Muscle layer of duodenum (tissue), 2 donors: ENCODE data around the gene RNU5D-1.
"Not testable (repeated sequence)": the region's sequence is repeated elsewhere in the genome, so short reads cannot be mapped to it uniquely, and the experiment has no call there.

Experiments
- H3K27ac ChIP-seq: one replicate; pipeline ENCODE4 v1.7.0; 2013; ENCODE audit warnings: mild to moderate bottlenecking, low read length
- H3K27me3 ChIP-seq: one replicate; pipeline ENCODE4 v1.7.0; 2013; ENCODE audit warnings: low read depth, mild to moderate bottlenecking, control low read depth, low read length
- H3K36me3 ChIP-seq, 2 donors: one replicate each; pipeline ENCODE4 v1.7.0; 2013; ENCODE audit warnings: low read length in 2 of 2, control low read depth in 1 of 2, mild to moderate bottlenecking in 1 of 2; ENCODE audit not compliant: insufficient read depth in 2 of 2, control insufficient read depth in 1 of 2
- H3K4me1 ChIP-seq, 2 donors: one replicate each; pipeline ENCODE4 v1.7.0; 2013; ENCODE audit warnings: low read length in 2 of 2, mild to moderate bottlenecking in 2 of 2, control low read depth in 1 of 2, moderate library complexity in 1 of 2; ENCODE audit not compliant: insufficient read depth in 2 of 2, control insufficient read depth in 1 of 2
- H3K4me3 ChIP-seq, 2 donors: one replicate each; pipeline ENCODE4 v1.7.0; 2013; ENCODE audit warnings: low read length in 2 of 2, low read depth in 1 of 2, mild to moderate bottlenecking in 1 of 2
- H3K9me3 ChIP-seq, 2 donors: one replicate each; pipeline ENCODE4 v1.7.0; 2013; ENCODE audit warnings: low read length in 2 of 2, control low read depth in 1 of 2, mild to moderate bottlenecking in 1 of 2; ENCODE audit not compliant: control insufficient read depth in 1 of 2
- donor health status: healthy.

Gene RNU5D-1

DNA sequence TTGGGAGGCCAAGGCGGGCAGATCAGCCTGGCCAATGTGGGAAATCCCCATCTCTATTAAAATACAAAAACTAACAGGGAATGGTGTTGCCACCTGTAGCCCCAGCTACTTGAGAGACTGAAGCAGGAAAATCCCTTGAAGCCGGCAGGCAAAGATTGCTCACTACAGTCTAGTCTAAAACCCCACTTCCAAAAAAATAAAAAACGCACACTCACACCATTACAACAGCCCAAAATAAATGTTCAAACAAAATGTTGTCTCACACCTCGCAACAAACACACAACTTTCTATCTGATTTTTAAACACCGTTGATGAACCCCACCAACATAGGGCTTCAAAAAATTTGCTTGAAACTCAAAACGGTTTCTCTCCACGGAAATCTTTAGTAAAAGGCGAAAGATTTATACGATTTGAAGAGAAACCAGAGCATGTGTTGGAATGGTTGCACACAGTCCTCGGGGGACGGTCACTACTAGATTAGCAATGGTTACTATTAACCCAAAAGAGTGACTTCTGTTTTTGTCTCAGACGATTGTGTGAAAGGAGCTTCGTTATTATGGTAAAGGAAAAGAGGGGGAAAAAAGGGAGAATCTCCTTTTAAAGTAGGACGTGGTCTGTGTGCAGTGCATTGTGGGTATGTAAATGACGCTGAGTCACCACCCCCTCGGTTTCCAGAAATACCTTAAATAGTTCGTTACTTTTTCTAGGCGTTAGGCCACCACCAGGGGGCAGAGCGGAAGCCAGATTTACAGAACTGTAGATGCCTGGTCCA is at the start of gene RNU5D-1:
Gene RNU5D-1 (minus strand): TSS at position 430 of the 772 bp plus-strand sequence.
- Histone ChIP-seq H3K27me3 (no peaks in the 10 kb centered on the region), H3K9me3 (no peaks in the 10 kb centered on the region), H3K36me3 (no peaks in the 10 kb centered on the region), H3K27ac (peak within 1 kb of the TSS; percentile 99), H3K4me3 (peak within 1 kb of the TSS; percentile 47), H3K4me1 (no peaks in the 10 kb centered on the region)

DNA sequence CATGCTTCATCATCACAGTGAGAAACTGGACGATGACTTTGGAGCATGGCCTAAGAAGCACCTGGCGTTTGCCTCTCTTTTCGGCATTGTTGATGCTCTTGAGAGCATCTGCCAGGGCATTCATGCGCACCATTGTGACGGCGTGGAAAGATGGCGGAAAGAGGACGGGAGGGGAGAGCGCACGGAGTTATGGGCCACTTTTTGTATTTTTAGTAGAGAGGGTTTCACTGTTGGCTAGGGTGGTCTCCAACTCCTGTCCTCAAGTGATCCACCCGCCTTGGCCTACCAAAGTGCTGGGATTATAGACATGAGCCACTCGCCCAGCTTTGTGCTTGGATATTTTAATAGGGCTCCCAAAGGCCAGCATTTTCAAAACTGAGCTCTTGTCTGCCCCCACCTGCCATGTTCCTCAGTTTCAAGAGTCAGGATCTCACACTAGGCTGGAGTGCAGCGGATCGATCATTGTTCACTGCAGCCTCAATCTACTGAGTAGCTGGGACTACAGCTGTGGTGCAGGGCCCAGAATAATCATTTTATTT is 49.7 kb upstream of the RNU5D-1 start:
- peaks cover 7 to 33% of the 10 kb centered on the region in 2 donors for H3K4me1 ChIP-seq
- H3K36me3 ChIP-seq, result peaks cover 19 to 44% of the 10 kb centered on the region in 2 donors
- no peak overlapping the region for H3K4me3 ChIP-seq
- no peaks in the 10 kb centered on the region for H3K27me3 ChIP-seq
- H3K9me3 ChIP-seq, result no peaks in the 10 kb centered on the region
- no peak overlapping the region for H3K27ac ChIP-seq

- H3K9me3 ChIP-seq, result no peaks in the 10 kb centered on the region
- H3K4me3 ChIP-seq, result no peak overlapping the region
- peaks cover 0 to 26% of the 10 kb centered on the region in 2 donors for H3K4me1 ChIP-seq
- H3K27me3 ChIP-seq, result no peaks in the 10 kb centered on the region
- H3K27ac ChIP-seq, result no peak overlapping the region
- H3K36me3 ChIP-seq, result peaks cover 19 to 44% of the 10 kb centered on the region in 2 donors
Observed at GRCh38 chr1:44778705-44779576, 48.0 kb upstream of the RNU5D-1 start.

DNA sequence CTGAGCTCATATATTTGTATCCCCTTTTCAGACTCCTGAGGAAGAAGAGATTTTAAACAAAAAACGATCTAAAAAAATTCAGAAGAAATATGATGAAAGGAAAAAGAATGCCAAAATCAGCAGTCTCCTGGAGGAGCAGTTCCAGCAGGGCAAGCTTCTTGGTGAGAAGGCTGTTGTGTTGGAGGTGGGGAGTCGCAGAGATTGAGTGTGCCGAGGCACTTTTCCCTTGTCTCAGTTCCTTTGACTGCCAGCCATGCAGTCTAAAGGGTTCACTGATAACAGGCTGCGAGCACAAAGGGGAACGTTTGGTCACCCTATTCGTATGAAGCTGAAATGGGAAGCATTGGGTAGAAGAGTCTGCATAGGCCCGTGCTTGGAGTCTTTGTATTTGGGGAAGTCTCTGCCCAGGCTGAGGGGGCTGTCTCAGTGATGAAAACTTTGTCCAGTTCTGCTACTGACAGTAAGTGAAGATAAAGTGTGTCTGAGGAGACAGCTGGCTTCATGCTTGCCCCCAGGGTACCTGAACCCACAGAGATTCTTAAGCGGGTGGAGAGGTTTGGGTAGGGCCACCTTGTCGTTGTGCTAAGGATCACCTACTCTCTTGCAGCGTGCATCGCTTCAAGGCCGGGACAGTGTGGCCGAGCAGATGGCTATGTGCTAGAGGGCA is 47.1 kb upstream of the RNU5D-1 start:
- peaks cover 0 to 23% of the 10 kb centered on the region in 2 donors for H3K4me1 ChIP-seq
- no peak overlapping the region for H3K27ac ChIP-seq
- H3K27me3 ChIP-seq, result no peaks in the 10 kb centered on the region
- no peaks in the 10 kb centered on the region for H3K9me3 ChIP-seq
- H3K4me3 ChIP-seq, result no peak overlapping the region
- H3K36me3 ChIP-seq, result peaks cover 19 to 44% of the 10 kb centered on the region in 2 donors

GRCh38 chr1:44777547-44777946 is 46.6 kb upstream of the RNU5D-1 start:
- no peaks in the 10 kb centered on the region for H3K27me3 ChIP-seq
- no peak overlapping the region for H3K27ac ChIP-seq
- H3K36me3 ChIP-seq, result peaks cover 19 to 44% of the 10 kb centered on the region in 2 donors
- no peaks in the 10 kb centered on the region for H3K9me3 ChIP-seq
- peaks cover 0 to 23% of the 10 kb centered on the region in 2 donors for H3K4me1 ChIP-seq
- H3K4me3 ChIP-seq, result peak overlapping the region in 1 of 2 donors; percentile 81

DNA sequence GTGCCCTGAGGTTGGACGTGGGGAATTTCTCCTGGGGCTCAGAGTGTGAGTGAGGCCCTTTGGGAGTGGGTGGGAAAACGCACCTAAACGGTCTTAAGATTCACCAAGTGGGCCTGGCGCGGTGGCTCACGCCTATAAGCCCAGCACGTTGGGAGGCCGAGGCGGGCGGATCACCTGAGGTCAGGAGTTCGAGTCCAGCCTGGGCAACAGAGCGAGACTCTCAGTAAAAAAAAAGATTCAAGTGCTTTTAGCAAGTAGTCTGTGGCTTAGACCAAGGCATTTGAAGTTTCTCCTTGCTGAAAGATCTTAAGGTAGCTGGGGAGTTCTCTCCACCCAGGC is 45.7 kb upstream of the RNU5D-1 start:
- peaks cover 19 to 43% of the 10 kb centered on the region in 2 donors for H3K36me3 ChIP-seq
- H3K27ac ChIP-seq, result peak overlapping the region; percentile 100
- H3K9me3 ChIP-seq, result no peaks in the 10 kb centered on the region
- H3K27me3 ChIP-seq, result no peaks in the 10 kb centered on the region
- peak overlapping the region; percentile 81 to 96 for H3K4me3 ChIP-seq
- peaks cover 0 to 23% of the 10 kb centered on the region in 2 donors for H3K4me1 ChIP-seq

DNA sequence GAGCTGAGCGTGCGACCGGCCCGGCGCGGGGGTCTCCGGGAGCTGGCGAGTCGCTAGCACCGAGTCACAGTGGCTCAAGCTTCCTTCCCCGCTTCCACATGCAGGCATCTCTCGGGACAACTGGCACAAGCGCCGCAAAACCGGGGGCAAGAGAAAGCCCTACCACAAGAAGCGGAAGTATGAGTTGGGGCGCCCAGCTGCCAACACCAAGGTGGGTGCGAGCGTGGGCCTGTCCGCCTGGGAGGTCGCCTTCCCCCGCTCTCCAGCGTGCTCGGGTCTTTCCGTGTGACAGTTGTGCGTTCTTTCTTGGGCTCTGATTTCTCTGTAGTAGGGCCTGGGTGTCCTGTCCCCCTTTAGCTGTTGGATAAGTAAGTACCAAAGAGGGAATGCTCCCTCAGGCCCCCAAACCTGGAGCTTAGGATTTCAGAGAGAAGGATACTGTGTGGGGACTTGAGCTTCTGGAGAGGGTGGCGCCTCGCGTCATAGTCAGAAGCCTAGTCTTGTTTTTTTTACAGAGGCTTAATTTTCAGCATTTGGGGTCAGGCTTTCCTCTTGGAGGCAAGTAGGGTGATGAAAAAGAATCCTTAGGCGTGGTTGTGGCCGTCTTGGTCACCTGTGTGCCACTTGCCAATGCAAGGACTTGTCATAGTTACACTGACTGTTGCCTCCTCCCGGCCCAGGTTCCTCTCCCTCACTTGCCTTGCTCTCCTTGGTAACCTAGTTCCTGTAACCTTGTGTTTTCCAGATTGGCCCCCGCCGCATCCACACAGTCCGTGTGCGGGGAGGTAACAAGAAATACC is 45.2 kb upstream of the RNU5D-1 start:
- Histone ChIP-seq H3K4me1 (peaks cover 0 to 23% of the 10 kb centered on the region in 2 donors), H3K4me3 (peak overlapping the region; percentile 81 to 96), H3K36me3 (peaks cover 19 to 37% of the 10 kb centered on the region in 2 donors), H3K9me3 (no peaks in the 10 kb centered on the region), H3K27ac (peak overlapping the region; percentile 100), H3K27me3 (no peaks in the 10 kb centered on the region)

GRCh38 chr1:44775078-44775929 is 44.3 kb upstream of the RNU5D-1 start, which contains the start of gene RPS8:
Gene RPS8, plus strand, starts transcription at chr1:44775540. Its CDS starts 57 bp downstream, at chr1:44775597.
- peak within 1 kb of the TSS; percentile 81 to 96 for H3K4me3 ChIP-seq
- no peaks in the 10 kb centered on the region for H3K27me3 ChIP-seq
- H3K4me1 ChIP-seq, result peaks cover 0 to 23% of the 10 kb centered on the region in 2 donors
- H3K27ac ChIP-seq, result peak within 1 kb of the TSS; percentile 100
- H3K9me3 ChIP-seq, result no peaks in the 10 kb centered on the region
- H3K36me3 ChIP-seq, result peaks cover 19 to 29% of the 10 kb centered on the region in 2 donors

DNA sequence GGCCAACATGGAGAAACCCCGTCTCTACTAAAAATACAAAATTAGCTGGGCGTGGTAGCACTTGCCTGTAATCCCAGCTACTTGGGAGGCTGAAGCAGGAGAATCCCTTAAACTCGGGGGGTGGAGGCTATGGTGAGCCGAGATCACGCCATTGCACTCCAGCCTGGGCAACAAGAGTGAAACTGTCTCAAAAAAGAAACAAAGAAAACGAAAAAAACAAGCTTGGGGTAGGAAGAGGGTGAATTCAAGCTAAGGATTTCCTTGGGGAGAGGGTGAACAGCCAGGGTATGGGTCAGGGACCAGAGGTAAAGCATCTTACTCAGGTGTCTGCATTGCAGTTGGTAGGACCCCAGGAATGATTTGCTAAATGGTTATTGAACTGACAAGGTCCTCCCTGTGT is 35.5 kb upstream of the RNU5D-1 start:
- H3K27ac ChIP-seq, H3K4me3 ChIP-seq, H3K27me3 ChIP-seq, H3K9me3 ChIP-seq, H3K4me1 ChIP-seq: not testable (repeated sequence)
- H3K36me3 ChIP-seq, result peaks cover 0 to 15% of the 10 kb centered on the region in 2 donors

DNA sequence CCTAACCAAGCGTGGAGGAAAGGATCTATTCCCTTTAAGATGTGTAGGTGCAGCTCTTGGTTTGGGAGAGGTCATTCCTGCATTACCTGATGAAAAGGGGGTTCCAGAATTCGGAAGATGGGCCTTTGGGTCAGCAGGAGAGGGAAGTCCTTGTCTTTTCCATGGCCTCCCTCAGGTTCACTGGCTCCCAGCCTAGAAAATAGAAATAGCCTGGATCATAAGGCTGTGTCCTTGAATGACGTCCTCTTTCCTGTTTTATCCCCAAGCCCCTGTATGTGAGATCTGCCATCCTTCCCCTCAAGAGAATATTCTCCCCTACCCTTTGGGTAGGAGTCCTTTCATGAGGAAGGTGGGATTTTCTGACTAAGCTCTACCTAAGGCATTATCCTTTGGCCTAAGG is 29.9 kb upstream of the RNU5D-1 start:
- Histone ChIP-seq H3K4me3 (no peak overlapping the region), H3K4me1 (no peaks in the 10 kb centered on the region), H3K27me3 (no peaks in the 10 kb centered on the region), H3K36me3 (peaks cover 0 to 17% of the 10 kb centered on the region in 2 donors), H3K9me3 (no peaks in the 10 kb centered on the region), H3K27ac (no peak overlapping the region)
